ENCODE data around the gene C1orf232.

Gene C1orf232

GRCh38 chr1:26145041-26145959, 23.5 kb downstream of the C1orf232 start:
- Histone ChIP-seq H3K27me3 (ENCODE audit: insufficient read depth, low read length, poor library complexity) (peaks cover 7% of the 10 kb centered on the region), H4K20me1 (ENCODE audit: insufficient read depth, low read length) (no peaks in the 10 kb centered on the region), H3K4me2 (ENCODE audit: insufficient read depth, low read length) (peak overlapping the region; percentile 26; the same call in 1 of the 2 replicates), H3K79me2 (ENCODE audit: insufficient read depth, low read length) (no peaks in the 10 kb centered on the region), H3K9me3 (ENCODE audit: insufficient read depth, low read length, severe bottlenecking) (no peaks in the 10 kb centered on the region), H3K4me3 (ENCODE audit: low read depth in 1 of 2, low read length in 2 of 2) (no peak overlapping the region), H3K36me3 (ENCODE audit: insufficient read depth, low read length) (no peaks in the 10 kb centered on the region), H3K27ac (ENCODE audit: low read length) (no peak overlapping the region), H2AFZ (ENCODE audit: low read depth, low read length) (peak overlapping the region; percentile 50; the same call in 1 of the 2 replicates), H3K4me1 (ENCODE audit: insufficient read depth, low read length) (peaks cover 3% of the 10 kb centered on the region; the same call in 1 of the 2 replicates), H3K9ac (ENCODE audit: low read depth, low read length) (no peak overlapping the region)
- DNase-seq, result peak; percentile 81
- peak; percentile 99 for ATAC-seq (ENCODE audit: insufficient read depth, low read depth)
- TF ChIP-seq CTCF (IDR thresholded peaks at IDR 0.05; ENCODE audit: borderline replicate concordance, extremely low read depth, low read length, poor library complexity, severe bottlenecking) (peak; percentile 83), EZH2 (IDR thresholded peaks at IDR 0.05; ENCODE audit: borderline replicate concordance, low read depth, low read length, severe bottlenecking) (no peak)

- Histone ChIP-seq H3K9ac (ENCODE audit: low read depth, low read length) (no peak overlapping the region), H3K4me1 (ENCODE audit: insufficient read depth, low read length) (peaks cover 6% of the 10 kb centered on the region; the same call in 1 of the 2 replicates), H3K36me3 (ENCODE audit: insufficient read depth, low read length) (no peaks in the 10 kb centered on the region), H3K79me2 (ENCODE audit: insufficient read depth, low read length) (no peaks in the 10 kb centered on the region), H3K4me3 (ENCODE audit: low read depth in 1 of 2, low read length in 2 of 2) (no peak overlapping the region), H3K4me2 (ENCODE audit: insufficient read depth, low read length) (no peak overlapping the region), H3K27me3 (ENCODE audit: insufficient read depth, low read length, poor library complexity) (no peaks in the 10 kb centered on the region), H2AFZ (ENCODE audit: low read depth, low read length) (no peak overlapping the region), H3K27ac (ENCODE audit: low read length) (no peak overlapping the region), H4K20me1 (ENCODE audit: insufficient read depth, low read length) (no peaks in the 10 kb centered on the region), H3K9me3 (ENCODE audit: insufficient read depth, low read length, severe bottlenecking) (no peaks in the 10 kb centered on the region)
- no peak for DNase-seq
- TF ChIP-seq EZH2 (IDR thresholded peaks at IDR 0.05; ENCODE audit: borderline replicate concordance, low read depth, low read length, severe bottlenecking) (no peak), CTCF (IDR thresholded peaks at IDR 0.05; ENCODE audit: borderline replicate concordance, extremely low read depth, low read length, poor library complexity, severe bottlenecking) (no peak)
- no peak for ATAC-seq (ENCODE audit: insufficient read depth, low read depth)
These were observed 26.6 kb downstream of the C1orf232 start for GRCh38 chr1:26142159-26142558.

GRCh38 chr1:26138974-26139558, 29.7 kb downstream of the C1orf232 start:
- TF ChIP-seq EZH2 (IDR thresholded peaks at IDR 0.05; ENCODE audit: borderline replicate concordance, low read depth, low read length, severe bottlenecking) (no peak), CTCF (IDR thresholded peaks at IDR 0.05; ENCODE audit: borderline replicate concordance, extremely low read depth, low read length, poor library complexity, severe bottlenecking) (no peak)
- ATAC-seq (ENCODE audit: insufficient read depth, low read depth) (peak; percentile 54; the same call in 2 of the 3 replicates), DNase-seq (peak; percentile 3)
- Histone ChIP-seq H3K4me1 (ENCODE audit: insufficient read depth, low read length) (peaks cover 3% of the 10 kb centered on the region; the same call in 1 of the 2 replicates), H3K4me2 (ENCODE audit: insufficient read depth, low read length) (no peak overlapping the region), H3K27ac (ENCODE audit: low read length) (no peak overlapping the region), H3K4me3 (ENCODE audit: low read depth in 1 of 2, low read length in 2 of 2) (no peak overlapping the region), H3K27me3 (ENCODE audit: insufficient read depth, low read length, poor library complexity) (no peaks in the 10 kb centered on the region), H3K79me2 (ENCODE audit: insufficient read depth, low read length) (no peaks in the 10 kb centered on the region), H3K9ac (ENCODE audit: low read depth, low read length) (no peak overlapping the region), H4K20me1 (ENCODE audit: insufficient read depth, low read length) (no peaks in the 10 kb centered on the region), H2AFZ (ENCODE audit: low read depth, low read length) (peak overlapping the region; percentile 44; the same call in 1 of the 2 replicates), H3K36me3 (ENCODE audit: insufficient read depth, low read length) (no peaks in the 10 kb centered on the region), H3K9me3 (ENCODE audit: insufficient read depth, low read length, severe bottlenecking) (peaks cover 5% of the 10 kb centered on the region)

Data from DND-41 (cell line).